Measurements from ENCODE around the gene LRMDA. TPM values are rescaled to one million over a fixed set of nuclear protein-coding genes. Genes with fewer than 3 reads are reported as not detected.

Gene LRMDA
- total RNA-seq, 2 experiments from 2014 or later = not detected

GRCh38 chr10:76150876-76151288, 719.5 kb downstream of the LRMDA start:
- intact Hi-C loops (cut with micrococcal nuclease; ENCODE audit: unreplicated experiment) = no loop called here
- no TSS peak for BruUV-seq (replicated peaks)
- TF ChIP-seq CTCF (conservative IDR thresholded peaks at IDR 0.05; ENCODE audit: low read length) (no peak), EZH2phosphoT487 (IDR thresholded peaks at IDR 0.05; ENCODE audit: borderline replicate concordance, low read depth, low read length) (no peak)
- H3K4me2 ChIP-seq (ENCODE audit: low read length) = no peak overlapping the region
- H3K27ac ChIP-seq (ENCODE audit: low read depth, low read length, poor library complexity, severe bottlenecking) = no peak overlapping the region
- ChIA-PET CTCF (ENCODE audit: unreplicated experiment) (no interaction called here), POLR2A (interaction anchor here (1.1 kb wide), 1 partner anchor 13 kb away, joined by 3 read pairs; no protein-coding TSS in a partner anchor)
- H3K9me2 ChIP-seq (ENCODE audit: insufficient read depth, low read length) = no peaks in the 10 kb centered on the region
- no peaks in the 10 kb centered on the region for H3K9me3 ChIP-seq (ENCODE audit: low read length)
- H3K4me1 ChIP-seq (ENCODE audit: insufficient read depth, low read length, poor library complexity, severe bottlenecking) = no peaks in the 10 kb centered on the region
- H3K79me2 ChIP-seq (ENCODE audit: insufficient read depth, low read depth, low read length) = no peaks in the 10 kb centered on the region
- H2AFZ ChIP-seq (ENCODE audit: low read length) = no peak overlapping the region
- no peak for DNase-seq (ENCODE audit: low spot score)
- H3K4me3 ChIP-seq (ENCODE audit: low read depth, low read length, poor library complexity, severe bottlenecking) = no peak overlapping the region
- H4K20me1 ChIP-seq (ENCODE audit: insufficient read depth, low read length) = no peaks in the 10 kb centered on the region
- H3K36me3 ChIP-seq (ENCODE audit: insufficient read depth, low read length) = no peaks in the 10 kb centered on the region

GRCh38 chr10:76152186-76152585, 720.8 kb downstream of the LRMDA start:
- ChIA-PET CTCF (ENCODE audit: unreplicated experiment) (no interaction called here), POLR2A (no interaction called here)
- no peak overlapping the region for H3K4me3 ChIP-seq (ENCODE audit: low read depth, low read length, poor library complexity, severe bottlenecking)
- no TSS peak for BruUV-seq (replicated peaks)
- DNase-seq (ENCODE audit: low spot score) = no peak
- no peaks in the 10 kb centered on the region for H3K9me2 ChIP-seq (ENCODE audit: insufficient read depth, low read length)
- H3K4me1 ChIP-seq (ENCODE audit: insufficient read depth, low read length, poor library complexity, severe bottlenecking) = no peaks in the 10 kb centered on the region
- H4K20me1 ChIP-seq (ENCODE audit: insufficient read depth, low read length) = no peaks in the 10 kb centered on the region
- no peak overlapping the region for H3K4me2 ChIP-seq (ENCODE audit: low read length)
- no peaks in the 10 kb centered on the region for H3K79me2 ChIP-seq (ENCODE audit: insufficient read depth, low read depth, low read length)
- no peak for TF ChIP-seq EZH2phosphoT487 (IDR thresholded peaks at IDR 0.05; ENCODE audit: borderline replicate concordance, low read depth, low read length)
- no peak for TF ChIP-seq CTCF (conservative IDR thresholded peaks at IDR 0.05; ENCODE audit: low read length)
- no peak overlapping the region for H2AFZ ChIP-seq (ENCODE audit: low read length)
- H3K9me3 ChIP-seq (ENCODE audit: low read length) = no peaks in the 10 kb centered on the region
- intact Hi-C loops (cut with micrococcal nuclease; ENCODE audit: unreplicated experiment) = no loop called here
- H3K27ac ChIP-seq (ENCODE audit: low read depth, low read length, poor library complexity, severe bottlenecking) = no peak overlapping the region
- H3K36me3 ChIP-seq (ENCODE audit: insufficient read depth, low read length) = no peaks in the 10 kb centered on the region

GRCh38 chr10:76155961-76156360, 724.5 kb downstream of the LRMDA start:
- no peak overlapping the region for H2AFZ ChIP-seq (ENCODE audit: low read length)
- intact Hi-C loops (cut with micrococcal nuclease; ENCODE audit: unreplicated experiment) = no loop called here
- DNase-seq (ENCODE audit: low spot score) = no peak
- H3K27ac ChIP-seq (ENCODE audit: low read depth, low read length, poor library complexity, severe bottlenecking) = no peak overlapping the region
- H3K36me3 ChIP-seq (ENCODE audit: insufficient read depth, low read length) = no peaks in the 10 kb centered on the region
- ChIA-PET CTCF (ENCODE audit: unreplicated experiment) (no interaction called here), POLR2A (no interaction called here)
- H3K9me2 ChIP-seq (ENCODE audit: insufficient read depth, low read length) = no peaks in the 10 kb centered on the region
- no peaks in the 10 kb centered on the region for H3K79me2 ChIP-seq (ENCODE audit: insufficient read depth, low read depth, low read length)
- no peaks in the 10 kb centered on the region for H4K20me1 ChIP-seq (ENCODE audit: insufficient read depth, low read length)
- no peak overlapping the region for H3K4me2 ChIP-seq (ENCODE audit: low read length)
- H3K4me1 ChIP-seq (ENCODE audit: insufficient read depth, low read length, poor library complexity, severe bottlenecking) = no peaks in the 10 kb centered on the region
- H3K4me3 ChIP-seq (ENCODE audit: low read depth, low read length, poor library complexity, severe bottlenecking) = no peak overlapping the region
- TF ChIP-seq EZH2phosphoT487 (IDR thresholded peaks at IDR 0.05; ENCODE audit: borderline replicate concordance, low read depth, low read length) = no peak
- TF ChIP-seq CTCF (conservative IDR thresholded peaks at IDR 0.05; ENCODE audit: low read length) = no peak
- BruUV-seq (replicated peaks) = no TSS peak
- no peaks in the 10 kb centered on the region for H3K9me3 ChIP-seq (ENCODE audit: low read length)

Data from OCI-LY7 (cell line).